GM18519 (cell line): Measurements from ENCODE around the gene TMEM54.

Source experiments
- ATAC-seq: cut with Tn5 transposase; IDR thresholded peaks from one replicate; pipeline ENCODE4 v1.9.1; 2021; ENCODE audit warnings: mild to moderate bottlenecking, moderate library complexity; ENCODE audit not compliant: unreplicated experiment, low FRiP score

The TMEM54 gene

DNA sequence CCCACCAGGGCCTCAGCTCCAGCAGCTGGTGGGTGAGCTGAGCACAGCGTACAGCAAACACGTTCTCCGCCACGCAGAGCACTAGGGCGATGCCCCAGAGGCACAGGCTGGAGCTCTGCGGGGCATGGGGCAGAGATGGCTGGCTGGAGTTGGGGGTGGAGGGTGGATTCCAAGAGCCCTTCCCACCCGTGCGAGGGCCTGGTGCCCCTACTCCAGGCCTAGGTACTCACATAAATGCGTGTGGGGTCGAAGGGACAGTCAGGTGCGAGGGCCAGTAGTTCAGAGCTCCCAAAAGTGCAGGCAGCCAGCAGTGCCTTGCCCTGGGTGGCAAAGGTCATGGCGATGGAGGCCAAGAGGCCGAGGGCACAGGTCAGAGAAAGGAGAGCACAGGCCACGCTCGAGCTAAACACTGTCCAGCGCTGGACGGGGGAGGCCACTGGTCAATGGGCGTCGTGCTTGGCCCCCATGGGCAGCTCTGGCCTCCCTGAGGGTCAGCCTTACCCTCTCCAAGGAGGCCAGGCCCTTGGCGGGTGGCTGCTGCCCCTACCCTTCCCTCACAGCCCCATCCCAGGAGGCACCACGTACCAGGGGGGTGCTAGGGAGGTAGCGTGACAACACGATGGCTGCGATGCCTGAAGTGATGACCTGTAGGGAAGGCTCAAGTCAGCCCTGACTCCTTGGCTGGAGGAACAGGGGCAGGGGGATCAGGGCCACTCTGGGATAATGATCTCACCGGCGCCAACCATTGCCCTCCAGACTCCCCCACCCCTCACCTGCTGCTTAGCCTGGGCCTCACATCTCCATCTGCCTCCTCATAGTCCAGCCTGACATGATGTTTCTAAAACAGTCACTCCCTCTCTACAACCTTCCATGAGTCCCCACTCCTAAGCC is 5.6 kb downstream of the TMEM54 start:
- ATAC-seq = no peak

DNA sequence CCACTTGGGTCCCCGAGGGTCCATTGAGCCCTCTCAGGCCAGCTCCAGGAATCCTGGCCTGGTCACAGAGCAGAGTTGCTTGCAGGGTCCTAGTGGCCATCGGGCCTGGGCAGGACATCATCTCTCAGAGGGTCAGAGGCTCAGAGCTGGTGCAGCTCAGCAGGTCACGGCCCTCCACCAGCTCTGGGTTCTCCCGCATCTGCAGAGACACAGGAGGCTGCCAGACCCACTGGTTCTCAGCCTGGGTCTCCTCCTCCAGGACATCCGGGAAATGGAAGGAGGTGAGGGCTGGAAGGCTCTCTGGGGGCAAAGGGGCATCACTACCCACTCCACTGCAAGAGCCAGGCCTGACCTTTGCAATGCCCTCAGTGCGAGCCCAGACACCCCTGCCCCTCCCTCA is 6.5 kb downstream of the TMEM54 start:
- no peak for ATAC-seq

DNA sequence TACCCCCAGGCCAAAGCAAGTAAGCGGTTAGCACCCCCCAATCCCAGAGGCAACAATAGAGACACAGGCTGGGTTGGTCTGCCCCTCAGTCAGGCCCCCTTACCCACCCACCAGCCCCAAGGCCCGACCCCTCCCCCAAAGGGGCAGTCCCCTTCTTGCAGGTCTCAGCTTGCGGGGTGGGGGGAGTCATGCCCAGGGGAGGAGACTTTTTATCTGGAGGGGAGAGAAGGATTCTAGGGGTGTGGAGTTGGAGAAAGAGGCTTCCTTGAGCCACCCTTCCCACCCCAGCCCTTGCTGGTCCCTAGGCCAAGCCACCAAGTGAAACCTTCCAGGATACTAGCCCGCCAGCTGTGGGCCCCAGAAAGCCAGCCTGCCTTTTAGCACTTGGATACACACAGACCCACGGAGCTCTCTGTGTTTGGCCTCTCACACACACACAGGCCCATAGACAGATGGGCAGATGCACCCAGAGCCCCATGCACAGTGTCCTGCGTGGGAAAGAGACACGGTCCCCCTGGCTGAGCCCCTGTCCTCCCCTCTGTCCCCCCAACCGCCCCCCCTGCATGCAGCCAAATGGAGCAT is 7.1 kb downstream of the TMEM54 start:
- ATAC-seq = no peak

DNA sequence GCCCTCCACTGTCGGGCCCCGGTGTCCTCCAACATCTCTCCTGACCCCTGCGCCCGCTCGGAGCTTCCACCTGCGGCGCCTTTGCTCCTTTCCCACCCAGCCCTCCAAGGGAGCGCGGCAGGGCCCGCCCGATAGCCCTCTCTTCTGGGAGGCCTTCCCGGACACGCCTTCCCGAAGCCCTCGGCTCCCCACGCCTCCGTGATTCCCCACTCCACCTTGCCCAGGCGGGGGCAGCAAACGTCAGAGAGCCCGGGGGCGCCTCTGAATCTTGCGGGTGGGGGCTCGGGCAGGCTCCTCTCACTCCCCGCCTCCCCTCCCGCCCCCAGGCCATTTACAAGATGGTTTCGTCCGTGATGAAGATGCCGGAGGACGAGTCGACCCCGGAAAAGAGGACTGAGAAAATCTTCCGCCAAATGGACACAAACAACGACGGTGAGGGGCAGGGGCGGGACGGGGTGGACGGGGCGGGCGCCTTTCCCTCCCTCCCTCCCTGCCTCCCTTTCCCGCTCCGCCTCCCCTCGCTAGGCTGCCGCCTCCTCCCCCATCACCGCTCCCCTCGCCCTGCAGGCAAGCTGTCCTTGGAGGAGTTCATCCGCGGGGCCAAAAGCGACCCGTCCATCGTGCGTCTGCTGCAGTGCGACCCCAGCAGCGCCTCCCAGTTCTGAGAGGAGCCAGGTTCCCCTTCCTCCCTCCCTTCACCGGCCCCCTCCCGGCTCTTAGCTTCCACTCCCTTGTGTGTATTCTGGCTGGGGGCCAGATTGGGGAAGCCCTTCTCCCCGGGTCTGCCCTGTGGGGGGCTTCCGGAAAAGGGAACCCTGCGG is 7.8 kb downstream of the TMEM54 start:
- no peak for ATAC-seq

DNA sequence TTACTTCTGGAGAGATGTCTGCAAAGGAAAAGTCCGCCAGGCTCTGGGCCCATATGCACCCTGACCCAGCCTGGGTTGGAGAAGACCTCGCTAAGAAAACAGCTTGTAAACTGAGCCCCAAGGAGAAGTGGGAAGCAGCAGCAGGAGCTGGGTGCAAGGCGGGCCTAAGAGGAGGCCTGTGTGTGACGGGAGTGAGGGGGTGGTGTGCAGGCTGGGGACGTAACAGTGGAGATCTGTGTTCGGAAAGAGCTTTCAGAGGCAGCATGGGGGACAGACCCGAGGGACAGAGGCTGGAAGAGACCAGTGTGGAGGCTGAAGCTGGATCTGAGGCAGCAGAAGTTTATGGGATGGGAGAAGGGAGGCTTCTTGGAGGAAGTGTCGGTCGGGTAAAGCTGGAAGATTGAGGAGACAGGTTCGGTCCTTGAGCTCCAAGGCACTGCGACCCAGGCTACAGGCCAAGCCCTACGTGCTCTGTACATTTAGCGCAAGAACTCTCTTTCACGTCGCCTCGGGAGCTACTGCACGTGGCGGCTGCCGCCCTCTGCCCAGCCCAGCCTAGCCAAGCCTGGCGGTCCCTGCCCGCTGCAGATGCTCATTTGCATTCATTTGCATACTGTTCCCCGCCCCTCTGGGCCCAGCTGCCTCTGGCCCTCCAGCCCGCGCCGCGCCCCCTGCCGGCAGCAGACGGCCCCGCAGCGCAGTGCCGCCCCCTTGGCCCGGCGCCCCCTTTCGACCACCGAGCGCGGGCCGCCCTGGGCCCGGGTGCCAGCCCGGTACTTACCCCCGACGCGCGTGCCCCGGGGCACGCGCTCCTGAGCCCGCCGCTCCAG is 8.6 kb downstream of the TMEM54 start:
- no peak for ATAC-seq

DNA sequence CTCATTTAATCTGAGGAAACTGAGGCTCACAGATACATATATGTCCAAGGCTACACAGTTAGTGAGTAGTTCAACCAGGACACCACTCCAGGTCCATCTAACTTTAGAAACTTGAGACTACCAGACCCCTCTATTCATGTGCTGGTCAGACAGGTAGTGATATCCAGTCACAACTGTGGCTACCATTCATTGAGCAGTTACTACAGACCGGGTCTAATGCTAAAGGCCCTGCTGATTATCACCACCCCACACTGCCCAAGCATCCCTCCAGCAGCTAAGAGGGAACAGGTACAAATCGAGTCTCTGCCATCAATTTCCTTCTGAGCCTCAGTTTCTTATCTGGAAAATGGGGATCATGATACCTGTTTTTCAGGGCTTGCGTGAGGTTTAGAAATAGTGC is 9.6 kb downstream of the TMEM54 start:
- ATAC-seq = no peak

DNA sequence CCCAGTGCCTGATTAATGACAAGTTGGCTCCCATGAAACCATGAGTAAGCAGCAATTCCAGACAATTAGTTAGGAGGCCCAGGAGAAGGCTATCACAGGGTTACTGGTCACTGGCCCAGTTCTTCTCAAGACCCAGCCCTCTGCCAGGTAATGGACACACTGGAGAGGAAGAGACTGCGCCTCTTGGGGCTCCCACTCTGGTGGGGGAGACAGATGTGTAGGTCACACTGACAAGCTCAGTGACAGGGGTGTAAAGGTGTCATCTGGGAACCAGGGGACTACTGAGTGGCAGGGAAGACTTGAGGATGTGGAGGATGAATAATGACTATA is 10.0 kb downstream of the TMEM54 start:
- ATAC-seq = no peak

DNA sequence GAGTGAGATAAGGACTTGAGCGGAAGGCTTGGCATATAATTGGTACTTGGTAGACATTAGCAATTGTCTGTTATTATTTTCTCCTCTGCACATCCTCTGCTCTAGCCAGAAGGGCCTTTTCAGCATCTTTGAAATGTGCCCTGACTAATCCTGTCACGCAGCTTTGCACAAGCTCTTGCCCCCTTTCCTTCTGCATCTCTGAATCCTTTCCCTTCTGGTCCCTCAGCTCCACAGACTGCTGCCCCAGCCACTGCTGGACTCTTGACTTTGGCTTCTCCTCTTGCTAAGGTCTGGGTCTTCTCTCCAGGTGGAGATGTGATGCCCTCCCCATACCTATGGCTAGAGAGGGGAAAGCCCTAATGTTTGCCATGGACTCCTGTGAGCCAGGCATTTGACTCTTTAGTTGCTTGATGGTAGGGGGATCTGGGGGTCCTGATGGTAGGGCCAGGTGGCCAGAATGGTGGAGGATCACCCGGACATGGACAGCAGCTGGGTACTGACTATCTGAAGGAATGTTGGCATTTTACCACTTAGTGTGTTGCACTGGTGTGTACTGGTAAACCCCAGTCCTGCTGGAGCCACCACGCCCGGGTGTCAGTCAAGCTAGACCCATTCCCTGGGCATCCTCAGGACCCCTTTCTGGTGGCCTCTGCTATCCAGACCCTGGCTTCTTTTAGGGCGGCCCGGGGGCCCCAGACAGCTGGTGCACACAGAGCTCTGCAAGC is 10.5 kb downstream of the TMEM54 start:
- no peak for ATAC-seq

DNA sequence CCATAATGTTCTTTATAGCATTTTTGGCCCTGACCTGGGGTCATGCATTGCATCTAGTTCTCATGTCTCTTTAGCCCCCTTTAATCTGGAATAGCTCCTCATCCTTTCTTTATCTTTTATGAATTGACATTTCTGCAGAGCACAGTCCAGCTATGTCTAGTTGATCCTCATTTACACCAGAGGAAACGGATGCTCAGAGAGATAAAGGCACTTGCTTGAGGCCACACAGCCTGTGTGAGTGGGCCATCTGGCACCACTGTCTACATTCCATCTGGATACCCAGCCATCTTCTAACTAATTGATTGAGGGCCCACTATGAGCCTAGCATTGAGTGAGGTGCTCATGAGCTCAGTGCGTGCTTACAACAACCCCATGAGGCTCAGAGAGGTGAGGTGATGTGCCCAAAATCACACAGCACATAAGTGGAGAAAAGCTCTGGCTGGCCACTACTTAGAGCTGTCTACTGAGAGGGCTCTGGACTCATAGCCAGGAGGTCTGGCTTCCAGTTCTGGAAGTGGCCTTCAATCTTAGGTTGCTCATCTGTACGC is 11.4 kb downstream of the TMEM54 start:
- ATAC-seq = no peak

DNA sequence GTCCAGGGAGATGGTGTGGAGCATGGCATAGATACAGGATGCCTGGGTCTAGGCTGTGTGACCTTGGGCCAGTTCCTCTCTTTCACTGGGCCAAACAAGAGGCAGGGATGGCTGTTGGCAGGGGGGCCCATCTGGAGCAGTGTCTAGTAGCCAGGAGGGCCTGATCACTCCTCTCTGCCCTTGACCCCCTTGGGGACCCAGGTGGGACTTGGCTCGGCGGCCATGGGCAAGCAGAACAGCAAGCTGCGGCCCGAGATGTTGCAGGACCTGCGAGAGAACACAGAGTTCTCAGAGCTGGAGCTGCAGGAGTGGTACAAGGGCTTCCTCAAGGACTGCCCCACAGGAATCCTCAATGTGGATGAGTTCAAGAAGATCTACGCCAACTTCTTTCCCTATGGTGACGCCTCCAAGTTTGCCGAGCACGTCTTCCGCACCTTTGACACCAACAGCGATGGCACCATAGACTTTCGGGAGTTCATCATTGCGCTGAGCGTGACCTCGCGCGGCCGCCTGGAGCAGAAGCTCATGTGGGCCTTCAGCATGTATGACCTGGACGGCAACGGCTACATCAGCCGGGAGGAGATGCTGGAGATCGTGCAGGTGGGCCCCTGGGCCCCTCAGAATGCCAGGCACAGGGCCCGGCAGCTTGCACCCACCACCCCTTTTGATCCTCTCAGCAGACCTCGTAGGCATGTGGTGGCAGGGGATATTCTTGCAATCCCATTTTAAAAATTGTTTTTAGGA is 12.3 kb downstream of the TMEM54 start:
- no peak for ATAC-seq

DNA sequence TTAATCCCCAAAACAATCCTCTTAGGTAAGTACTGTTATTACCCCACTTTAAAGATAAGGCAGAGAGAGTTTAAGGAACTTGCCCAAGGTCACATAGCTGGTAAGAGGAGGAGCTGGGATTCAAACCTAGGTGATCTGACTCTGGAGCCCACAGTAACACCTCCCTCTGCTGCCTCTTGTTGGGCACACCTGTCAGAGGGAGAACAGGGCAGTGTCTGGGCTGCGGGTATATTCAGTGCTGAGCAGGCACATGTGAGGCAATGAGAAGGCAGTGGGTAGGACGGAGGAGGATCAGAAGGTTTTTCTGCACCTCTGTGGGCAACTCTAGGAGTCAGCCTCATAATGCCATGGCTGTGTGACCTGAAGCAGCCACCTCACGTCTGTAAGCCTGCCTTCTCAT is 13.1 kb downstream of the TMEM54 start:
- ATAC-seq = no peak

DNA sequence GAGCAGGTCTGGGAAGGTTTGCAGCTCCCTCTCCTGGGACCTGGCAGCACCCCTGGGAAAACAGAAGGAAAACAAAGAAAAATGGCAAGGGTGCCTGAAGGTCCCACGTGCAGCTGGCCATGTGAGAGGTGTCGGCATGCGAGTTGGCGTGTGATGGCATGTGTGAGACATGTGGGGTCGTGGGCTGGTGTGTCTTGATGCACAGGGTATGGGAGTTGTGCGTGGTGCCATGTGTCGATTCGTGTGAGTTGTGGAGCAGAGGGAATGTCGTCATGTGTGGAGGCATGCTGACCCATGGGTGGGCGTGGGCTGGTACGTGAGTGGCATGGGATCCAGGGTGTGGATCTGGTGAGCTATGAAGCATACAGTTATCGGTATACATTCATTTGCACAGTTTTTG is 13.6 kb downstream of the TMEM54 start:
- ATAC-seq = no peak

DNA sequence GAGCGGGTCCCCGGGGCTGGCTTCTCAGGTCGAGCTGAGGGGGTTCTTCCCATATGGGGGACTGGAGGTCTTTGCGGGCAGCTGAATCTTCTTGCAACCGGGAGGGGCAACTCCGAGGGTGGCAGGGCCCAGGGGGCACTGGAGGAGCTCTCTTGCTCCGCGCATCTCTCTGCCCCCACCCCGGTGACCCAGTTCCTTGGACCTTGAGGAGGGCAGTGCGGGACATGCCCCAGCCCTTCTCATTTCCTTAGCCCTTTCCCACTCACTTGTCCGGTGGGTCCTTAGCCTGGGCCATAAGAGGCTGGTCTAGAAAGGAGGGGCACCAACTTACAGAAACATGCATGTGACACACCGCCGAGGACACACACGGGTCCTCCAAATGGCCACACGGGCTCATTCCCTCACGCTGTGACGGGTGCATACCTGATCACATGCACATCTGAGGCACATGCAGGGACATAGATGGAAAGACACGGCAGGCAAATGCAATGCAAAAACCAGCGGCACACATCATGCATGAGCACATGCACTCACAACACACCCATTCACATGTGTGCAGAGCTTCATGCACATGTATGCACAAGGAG is 14.3 kb downstream of the TMEM54 start:
- no peak for ATAC-seq

DNA sequence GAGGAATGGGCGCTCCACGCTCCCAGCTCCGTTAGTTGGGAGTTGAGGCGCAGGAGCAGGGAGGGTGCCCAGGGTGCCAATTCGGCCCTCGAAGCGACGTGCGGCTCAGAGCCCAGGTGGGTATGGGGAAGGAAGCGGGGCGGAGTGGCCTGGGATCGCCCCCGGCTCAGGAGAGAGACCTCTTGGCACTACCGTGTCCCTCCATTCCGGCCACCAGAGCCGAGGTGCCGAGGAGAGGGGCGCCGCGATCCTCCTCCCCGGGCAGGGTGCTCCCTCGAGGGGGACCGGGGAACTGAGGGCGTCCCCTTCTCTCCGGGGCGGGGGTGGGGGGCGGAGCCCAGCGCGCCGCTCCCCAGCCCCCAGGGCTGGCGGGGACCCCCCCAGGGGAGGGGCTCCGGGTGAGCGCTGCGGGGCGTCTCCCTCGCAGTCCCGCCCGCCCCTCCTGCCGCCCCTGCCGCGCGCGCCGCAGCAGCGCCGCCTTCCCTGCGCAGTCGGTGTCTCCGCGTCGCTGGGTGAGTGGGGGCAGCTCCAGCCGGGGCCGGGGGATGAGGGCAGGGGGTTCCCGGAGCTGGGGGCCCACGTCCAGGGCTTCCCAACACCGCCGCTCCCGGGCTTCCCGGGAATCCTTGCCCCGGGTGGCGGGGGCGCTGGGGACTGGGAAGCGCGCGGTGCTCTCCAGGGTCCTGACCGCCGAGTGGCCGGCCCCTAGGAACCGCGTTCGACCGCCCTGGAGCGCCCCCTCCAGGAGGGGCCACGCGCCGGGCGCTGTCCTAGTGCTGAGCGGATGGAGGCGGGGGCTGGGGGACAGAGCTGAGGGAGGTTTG is 15.0 kb downstream of the TMEM54 start, which contains the start of gene HPCA:
TSS of gene HPCA (plus strand) at position 488 of the 824 bp plus-strand sequence. CDS start 2,408 bp downstream, outside the sequence.
- ATAC-seq = no peak

DNA sequence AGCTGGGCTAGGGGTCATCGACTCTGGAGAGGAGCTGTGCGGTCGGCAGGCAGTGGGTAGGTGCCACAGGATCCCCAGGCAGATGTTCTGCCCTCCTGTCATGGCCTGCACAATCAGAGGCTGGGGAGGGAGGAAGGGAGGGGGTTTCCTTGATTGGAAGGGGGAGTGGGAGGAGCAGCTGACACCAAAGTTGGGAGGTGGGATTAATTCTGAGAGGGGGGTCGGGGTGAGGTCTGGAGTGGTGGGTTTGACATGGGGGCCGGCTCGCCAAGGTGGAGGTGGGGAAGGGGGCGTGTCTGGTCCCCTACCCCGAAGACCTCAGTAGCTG is 15.5 kb downstream of the TMEM54 start:
- ATAC-seq = no peak

DNA sequence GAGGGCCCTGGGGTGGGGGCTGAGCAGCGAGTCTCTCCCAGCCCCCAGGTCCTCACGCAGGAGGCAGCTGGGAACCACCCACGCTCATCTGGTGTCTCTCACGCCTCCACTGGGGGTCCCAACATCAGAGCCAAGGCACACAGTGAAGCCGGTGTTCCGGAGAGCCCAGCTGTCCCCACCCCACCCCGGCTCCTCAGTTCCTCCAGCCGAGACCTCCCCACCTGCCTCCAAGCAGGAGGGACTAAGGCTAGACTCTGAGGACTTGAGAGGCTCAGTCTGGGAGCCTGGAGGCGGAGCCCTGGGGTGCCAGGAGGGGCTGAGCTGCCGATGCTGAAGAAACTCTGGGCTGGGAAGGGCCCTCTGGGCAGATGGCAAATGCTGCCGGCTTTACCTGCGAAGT is 16.5 kb downstream of the TMEM54 start:
- no peak for ATAC-seq

DNA sequence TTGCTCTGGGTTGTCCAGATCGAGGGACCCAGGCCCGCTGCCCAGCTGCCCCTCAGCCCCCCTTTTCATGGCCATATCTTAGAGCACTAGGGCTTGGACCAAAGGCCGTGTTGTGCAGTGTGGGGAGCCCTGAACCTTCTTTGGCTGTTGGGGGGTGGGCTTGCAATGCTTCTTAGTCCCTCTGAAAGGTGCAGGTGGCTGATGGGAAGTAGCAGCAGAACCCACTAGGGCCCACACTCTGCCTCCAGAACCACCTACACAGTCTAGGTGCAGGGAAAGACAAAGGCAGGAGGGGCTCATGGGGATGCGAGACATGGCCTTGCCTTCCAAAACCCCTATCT is 17.2 kb downstream of the TMEM54 start:
- no peak for ATAC-seq
